Muscle layer of colon (tissue), 2 donors: ENCODE data around the gene TBC1D2.

Experiments
- H3K27ac ChIP-seq: one replicate; pipeline ENCODE4 v1.7.0; 2013; ENCODE audit warnings: low read depth, mild to moderate bottlenecking, low read length, moderate library complexity
- H3K27me3 ChIP-seq, 2 donors: one replicate each; pipeline ENCODE4 v1.7.0; 2013; ENCODE audit warnings: low read length in 2 of 2, mild to moderate bottlenecking in 2 of 2; ENCODE audit not compliant: insufficient read depth in 2 of 2, control insufficient read depth in 1 of 2
- H3K36me3 ChIP-seq: one replicate; pipeline ENCODE4 v1.7.0; 2013; ENCODE audit warnings: mild to moderate bottlenecking, low read length; ENCODE audit not compliant: insufficient read depth
- H3K4me1 ChIP-seq: one replicate; pipeline ENCODE4 v1.7.0; 2013; ENCODE audit warnings: mild to moderate bottlenecking, low read length; ENCODE audit not compliant: insufficient read depth
- H3K4me3 ChIP-seq, 2 donors: one replicate each; pipeline ENCODE4 v1.7.0; 2013; ENCODE audit warnings: low read length in 2 of 2, low read depth in 1 of 2, mild to moderate bottlenecking in 1 of 2, moderate library complexity in 1 of 2
- H3K9ac ChIP-seq: one replicate; pipeline ENCODE4 v1.7.0; 2013; ENCODE audit warnings: low read length
- H3K9me3 ChIP-seq: one replicate; pipeline ENCODE4 v1.7.0; 2013; ENCODE audit warnings: mild to moderate bottlenecking, low read length
- donor health status: abdominal sarcoma.
- donor health status: Adenocarcinoma of cecum.

Gene TBC1D2

DNA sequence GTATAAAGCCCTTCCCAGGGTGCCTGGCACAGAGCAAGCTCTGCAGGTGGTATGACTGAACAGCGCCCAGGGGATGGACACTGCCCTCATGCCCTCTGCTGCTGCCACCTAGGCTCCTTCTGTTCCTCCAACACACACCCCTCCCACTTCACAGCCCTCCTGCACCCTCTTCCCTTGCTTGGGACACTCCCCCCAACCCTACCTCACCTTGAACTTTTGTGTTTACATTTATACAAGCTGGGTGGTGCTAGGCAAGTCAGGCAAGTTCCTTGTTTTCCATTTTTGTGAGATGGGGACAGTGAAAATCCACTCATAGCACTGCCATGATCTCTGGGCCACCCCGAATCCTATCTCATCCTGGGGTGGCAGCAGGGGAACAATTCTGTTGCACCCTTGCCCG, 44.2 kb downstream of the TBC1D2 start:
- H3K4me3 ChIP-seq, result no peak overlapping the region
- no peaks in the 10 kb centered on the region for H3K27me3 ChIP-seq
- no peaks in the 10 kb centered on the region for H3K4me1 ChIP-seq
- H3K9ac ChIP-seq, result no peak overlapping the region
- H3K27ac ChIP-seq, result no peak overlapping the region
- no peaks in the 10 kb centered on the region for H3K9me3 ChIP-seq
- no peaks in the 10 kb centered on the region for H3K36me3 ChIP-seq

DNA sequence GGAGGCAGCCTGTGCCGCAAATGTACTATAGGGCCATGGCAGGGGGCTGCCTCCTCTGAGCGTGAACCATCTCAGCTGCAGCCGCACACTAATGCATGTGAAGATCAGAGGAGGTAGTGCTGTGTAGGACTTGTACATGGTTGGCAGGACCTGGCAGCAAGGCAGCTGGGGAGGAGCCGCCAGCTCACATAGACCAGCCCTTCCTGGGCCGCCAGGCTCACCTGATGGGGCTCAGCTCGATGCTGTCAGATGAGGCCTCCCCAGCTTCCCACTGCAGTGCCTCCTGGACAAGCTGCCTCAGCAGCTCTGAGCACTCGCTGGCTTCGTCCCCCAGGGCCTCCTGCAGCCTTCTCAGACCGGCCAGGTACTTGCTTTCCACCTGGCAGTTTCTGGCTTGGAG, 45.0 kb downstream of the TBC1D2 start:
- H3K9ac ChIP-seq, result no peak overlapping the region
- no peaks in the 10 kb centered on the region for H3K4me1 ChIP-seq
- no peak overlapping the region for H3K27ac ChIP-seq
- H3K27me3 ChIP-seq, result no peaks in the 10 kb centered on the region
- no peak overlapping the region for H3K4me3 ChIP-seq
- H3K36me3 ChIP-seq, result no peaks in the 10 kb centered on the region
- no peaks in the 10 kb centered on the region for H3K9me3 ChIP-seq

DNA sequence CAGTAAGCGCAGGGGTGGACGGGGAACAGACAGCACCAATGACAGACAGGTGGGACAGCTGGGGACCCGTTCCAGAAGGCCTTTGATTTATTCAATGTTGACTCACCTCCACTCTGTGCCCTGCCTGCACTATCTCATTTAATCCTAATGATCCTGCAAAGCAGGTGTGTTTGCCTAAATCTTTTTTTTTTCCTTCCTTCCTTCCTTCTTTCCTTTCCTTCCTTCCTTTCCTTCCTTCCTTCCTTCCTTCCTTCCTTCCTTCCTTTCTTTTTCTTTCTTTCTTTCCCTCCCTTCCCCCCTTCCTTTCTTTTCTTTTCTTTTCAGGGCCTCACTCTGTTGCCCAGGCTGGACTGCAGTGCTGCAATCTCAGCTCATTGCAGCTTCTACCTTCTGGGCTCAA, 45.9 kb downstream of the TBC1D2 start:
- Histone ChIP-seq H3K27me3 (no peaks in the 10 kb centered on the region), H3K27ac (no peak overlapping the region), H3K4me3 (no peak overlapping the region), H3K36me3 (no peaks in the 10 kb centered on the region), H3K9ac (no peak overlapping the region), H3K4me1 (no peaks in the 10 kb centered on the region), H3K9me3 (no peaks in the 10 kb centered on the region)

DNA sequence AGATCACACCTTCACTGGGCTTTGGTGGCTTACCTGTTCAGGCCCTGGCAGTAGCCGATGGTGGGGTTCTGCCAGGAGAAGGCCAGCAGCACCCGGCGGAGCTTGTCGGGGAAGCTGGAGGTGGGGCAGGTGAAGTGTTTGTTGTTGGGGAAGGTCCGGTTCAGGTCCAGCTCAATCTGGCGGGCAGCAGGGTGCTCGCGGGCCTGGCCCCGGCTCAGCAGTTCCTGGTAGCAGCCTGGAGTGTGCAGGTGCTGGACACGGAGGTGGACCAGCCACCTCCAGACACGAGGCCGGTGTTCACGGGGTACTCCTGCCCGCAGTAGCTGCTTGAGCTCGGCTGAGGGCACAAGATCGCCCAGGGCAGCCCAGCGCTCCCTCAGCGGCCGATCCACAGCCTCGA, 46.8 kb downstream of the TBC1D2 start:
- no peaks in the 10 kb centered on the region for H3K36me3 ChIP-seq
- H3K4me3 ChIP-seq, result no peak overlapping the region
- H3K27ac ChIP-seq, result no peak overlapping the region
- H3K9ac ChIP-seq, result no peak overlapping the region
- no peaks in the 10 kb centered on the region for H3K4me1 ChIP-seq
- no peaks in the 10 kb centered on the region for H3K27me3 ChIP-seq
- H3K9me3 ChIP-seq, result no peaks in the 10 kb centered on the region

DNA sequence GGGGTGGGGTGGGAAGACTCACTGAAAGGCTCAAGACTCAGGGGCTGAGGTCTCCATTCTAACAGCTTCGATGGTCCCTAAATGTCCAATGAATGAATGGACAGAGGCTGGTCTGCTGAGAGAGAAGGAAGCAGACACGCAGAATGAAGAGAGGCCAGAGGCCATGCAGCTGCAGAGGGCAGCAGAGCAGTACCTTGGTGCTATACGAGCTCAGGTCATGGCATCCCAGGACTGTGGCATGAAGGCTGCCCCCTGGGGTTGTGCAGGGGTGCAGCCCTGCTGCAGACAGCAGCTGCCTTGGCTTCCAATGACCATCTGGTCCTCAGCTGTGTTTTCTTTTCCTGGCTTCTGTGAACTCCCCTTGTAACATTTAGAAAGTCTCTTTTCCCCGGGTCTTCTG, 47.8 kb downstream of the TBC1D2 start:
- Histone ChIP-seq H3K9ac (no peak overlapping the region), H3K4me1 (no peaks in the 10 kb centered on the region), H3K27ac (no peak overlapping the region), H3K36me3 (no peaks in the 10 kb centered on the region), H3K27me3 (no peaks in the 10 kb centered on the region), H3K4me3 (no peak overlapping the region), H3K9me3 (no peaks in the 10 kb centered on the region)

DNA sequence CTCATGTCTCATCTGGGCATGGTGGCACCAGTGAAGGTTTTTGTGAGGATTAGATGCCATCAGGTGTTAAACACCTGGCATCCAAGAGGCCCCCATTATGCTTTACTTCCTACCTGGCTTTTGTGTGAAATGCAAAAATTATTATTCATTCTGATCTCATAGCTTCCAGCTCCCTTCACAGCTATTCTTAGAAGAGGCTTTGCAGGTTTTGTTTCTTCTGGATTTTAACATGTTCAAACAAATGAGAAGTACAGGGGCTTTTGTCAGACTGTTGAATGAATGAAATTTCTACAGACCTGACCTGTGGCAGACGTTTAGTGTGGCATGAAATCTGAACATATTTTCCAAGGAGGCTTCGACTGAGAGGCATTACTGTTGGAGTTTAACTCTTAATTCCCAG, 48.7 kb downstream of the TBC1D2 start:
- Histone ChIP-seq H3K4me3 (no peak overlapping the region), H3K36me3 (no peaks in the 10 kb centered on the region), H3K9me3 (no peaks in the 10 kb centered on the region), H3K27ac (no peak overlapping the region), H3K9ac (no peak overlapping the region), H3K27me3 (no peaks in the 10 kb centered on the region), H3K4me1 (no peaks in the 10 kb centered on the region)

DNA sequence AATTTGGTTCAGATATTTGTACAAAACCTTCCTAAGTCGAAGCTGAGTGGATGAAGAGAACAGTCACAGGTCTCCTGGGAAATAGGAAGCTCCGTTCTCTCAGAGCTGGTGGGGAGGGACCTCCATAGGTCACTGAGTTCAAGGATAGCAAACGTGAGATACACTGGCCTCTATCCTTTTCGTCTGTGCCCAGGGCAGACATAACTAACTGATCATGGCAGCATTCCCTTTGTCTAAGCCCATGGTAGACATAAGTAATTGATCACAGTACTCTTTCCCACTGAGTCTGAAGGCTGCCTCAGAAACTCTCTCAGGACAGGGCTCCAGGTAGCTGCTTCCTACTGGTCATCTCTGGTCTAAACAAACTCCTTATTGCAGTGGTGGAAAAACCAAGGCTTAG, 50.8 kb downstream of the TBC1D2 start:
- Histone ChIP-seq H3K27ac (no peak overlapping the region), H3K36me3 (no peaks in the 10 kb centered on the region), H3K9ac (no peak overlapping the region), H3K4me1 (no peaks in the 10 kb centered on the region), H3K9me3 (no peaks in the 10 kb centered on the region), H3K27me3 (no peaks in the 10 kb centered on the region), H3K4me3 (no peak overlapping the region)

DNA sequence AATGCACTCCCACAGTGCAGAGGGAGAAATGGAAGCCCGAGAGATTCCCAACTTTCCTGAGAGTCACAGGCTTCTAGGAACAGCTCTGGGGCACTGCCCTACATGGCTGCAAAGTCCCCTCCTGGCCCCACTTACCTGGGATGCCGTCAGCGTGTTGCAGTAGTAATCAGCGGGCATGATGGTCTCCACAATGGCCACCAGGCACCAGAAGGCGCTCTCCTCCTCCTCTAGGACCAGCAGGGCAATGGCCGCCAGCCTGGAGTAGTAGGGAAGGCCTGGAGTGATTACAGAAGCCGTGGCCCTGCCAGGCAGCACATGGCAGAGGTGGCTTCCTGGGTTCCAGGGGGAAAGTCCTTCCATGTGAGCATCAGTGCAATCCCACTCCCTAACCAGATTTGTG, 52.3 kb downstream of the TBC1D2 start:
- Histone ChIP-seq H3K4me3 (no peak overlapping the region), H3K9ac (no peak overlapping the region), H3K27me3 (no peaks in the 10 kb centered on the region), H3K9me3 (no peaks in the 10 kb centered on the region), H3K27ac (no peak overlapping the region), H3K4me1 (no peaks in the 10 kb centered on the region), H3K36me3 (no peaks in the 10 kb centered on the region)

DNA sequence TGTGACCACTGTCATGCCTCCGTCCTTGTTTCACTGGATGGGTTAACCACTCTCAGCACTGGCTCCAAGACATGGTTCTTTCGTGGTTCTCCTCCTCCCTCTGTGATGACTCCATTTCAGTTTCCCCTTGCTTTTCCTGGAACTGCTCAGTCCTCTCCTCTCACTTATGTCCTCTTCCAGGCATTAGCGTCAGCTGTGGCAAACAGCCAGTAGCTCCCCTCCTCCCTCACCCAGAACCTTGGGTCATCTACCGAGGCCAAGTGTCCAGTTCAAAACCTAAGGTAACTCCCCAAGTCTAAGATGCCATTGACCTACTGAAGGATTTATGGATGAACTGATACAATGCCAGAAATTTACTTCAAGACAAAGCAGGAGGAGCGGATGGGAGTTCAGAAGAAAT, 53.2 kb downstream of the TBC1D2 start:
- Histone ChIP-seq H3K9me3 (no peaks in the 10 kb centered on the region), H3K27me3 (no peaks in the 10 kb centered on the region), H3K9ac (no peak overlapping the region), H3K4me1 (no peaks in the 10 kb centered on the region), H3K36me3 (no peaks in the 10 kb centered on the region), H3K27ac (no peak overlapping the region), H3K4me3 (no peak overlapping the region)

DNA sequence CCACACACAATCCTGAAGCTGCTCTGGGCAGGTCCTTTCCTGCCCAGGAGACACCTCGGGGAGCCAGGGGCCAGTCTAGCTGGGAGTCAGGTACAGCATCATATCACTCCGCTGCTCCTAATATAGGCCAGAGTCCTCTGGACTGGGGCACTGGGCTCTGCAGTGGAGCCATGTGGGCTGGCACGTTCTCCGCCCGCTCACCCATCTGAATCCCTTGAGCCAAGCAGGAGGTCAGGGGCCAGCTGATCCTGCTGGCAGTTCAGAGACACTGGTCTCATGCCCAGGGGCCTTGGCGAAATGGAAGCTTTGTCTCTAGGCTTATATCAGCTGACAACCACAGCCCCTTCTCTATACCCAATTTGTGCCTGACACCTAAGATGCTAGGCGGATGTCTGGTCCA, 53.7 kb downstream of the TBC1D2 start:
- Histone ChIP-seq H3K27ac (no peak overlapping the region), H3K27me3 (no peaks in the 10 kb centered on the region), H3K4me1 (no peaks in the 10 kb centered on the region), H3K36me3 (no peaks in the 10 kb centered on the region), H3K4me3 (no peak overlapping the region), H3K9me3 (no peaks in the 10 kb centered on the region), H3K9ac (no peak overlapping the region)

DNA sequence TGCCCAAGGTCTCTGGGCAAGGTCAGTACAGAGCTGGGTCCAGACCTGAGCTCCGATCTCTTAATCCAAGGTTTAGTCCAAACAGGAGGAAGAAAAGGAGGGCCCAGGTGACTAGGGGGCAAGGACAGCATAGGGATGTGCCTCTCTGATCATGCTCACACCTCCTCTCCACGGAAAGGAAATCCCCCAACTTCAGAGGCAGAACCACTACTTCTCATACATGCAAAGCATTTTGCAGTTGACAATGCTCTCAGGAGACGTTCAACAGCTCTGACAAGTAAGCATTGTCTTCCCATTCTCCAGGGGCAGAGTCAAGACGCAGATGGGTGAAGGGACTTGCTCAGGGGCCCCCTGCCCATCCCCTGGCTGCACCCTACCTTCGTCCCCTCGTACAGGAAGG, 54.3 kb downstream of the TBC1D2 start:
- Histone ChIP-seq H3K36me3 (no peaks in the 10 kb centered on the region), H3K27me3 (no peaks in the 10 kb centered on the region), H3K9me3 (no peaks in the 10 kb centered on the region), H3K4me3 (no peak overlapping the region), H3K4me1 (no peaks in the 10 kb centered on the region), H3K27ac (no peak overlapping the region), H3K9ac (no peak overlapping the region)

DNA sequence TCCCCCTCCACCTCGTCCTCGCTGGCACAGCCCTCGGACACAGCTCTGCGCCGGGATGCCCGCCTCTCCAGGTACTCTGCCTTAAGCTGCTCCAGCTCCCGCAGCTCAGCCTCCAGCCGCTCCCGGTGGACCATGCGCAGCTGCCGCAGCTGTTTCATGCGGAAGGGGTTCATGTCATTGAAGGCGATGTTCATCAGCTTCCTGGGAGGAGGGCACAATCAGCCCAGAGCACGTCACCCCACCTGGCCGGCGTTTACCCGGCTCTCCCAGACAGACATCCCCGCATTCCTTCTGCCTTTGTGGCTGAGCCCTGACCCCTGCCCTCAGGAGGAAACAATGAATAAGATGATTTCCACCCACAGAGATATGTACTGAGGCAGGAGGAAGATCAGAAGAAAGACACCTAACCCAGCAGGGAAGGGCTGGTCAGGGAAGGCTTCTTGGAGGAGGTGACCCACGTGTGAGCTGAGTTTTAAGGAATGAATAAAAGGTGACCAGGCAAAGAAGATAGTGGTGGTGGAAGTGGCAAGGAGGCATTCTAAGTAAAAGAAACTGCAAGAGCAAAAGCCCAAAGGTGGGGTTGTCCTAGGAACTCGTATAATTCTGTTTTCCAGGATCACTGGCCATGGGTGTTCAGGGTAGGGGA, 55.9 kb downstream of the TBC1D2 start:
- H3K27me3 ChIP-seq, result no peaks in the 10 kb centered on the region
- H3K36me3 ChIP-seq, result no peaks in the 10 kb centered on the region
- H3K4me1 ChIP-seq, result no peaks in the 10 kb centered on the region
- H3K9me3 ChIP-seq, result no peaks in the 10 kb centered on the region
- no peak overlapping the region for H3K9ac ChIP-seq
- no peak overlapping the region for H3K27ac ChIP-seq
- no peak overlapping the region for H3K4me3 ChIP-seq
